ENCODE results near the gene GLDC. TPM values are rescaled to one million over a fixed set of nuclear protein-coding genes. Genes with fewer than 3 reads are reported as not detected.

GLDC gene
- total RNA-seq, 2 donors from 2014 or later = 1.1 TPM; not detected in 1

GRCh38 chr9:6598249-6598725, 47.2 kb downstream of the GLDC start:
- no peaks in the 10 kb centered on the region for H3K9me3 ChIP-seq (ENCODE audit: control insufficient read depth, low read length, poor library complexity, severe bottlenecking)
- Mint-ChIP-seq H3K4me1 (peaks cover 5% of the 10 kb centered on the region), H3K4me3 (no peak overlapping the region), H3K27ac (no peak overlapping the region), H3K36me3 (ENCODE audit: low read depth) (peaks cover 2% of the 10 kb centered on the region), H3K27me3 (no peaks in the 10 kb centered on the region)
- DNase-seq (no peak), ATAC-seq (no peak)

DNA sequence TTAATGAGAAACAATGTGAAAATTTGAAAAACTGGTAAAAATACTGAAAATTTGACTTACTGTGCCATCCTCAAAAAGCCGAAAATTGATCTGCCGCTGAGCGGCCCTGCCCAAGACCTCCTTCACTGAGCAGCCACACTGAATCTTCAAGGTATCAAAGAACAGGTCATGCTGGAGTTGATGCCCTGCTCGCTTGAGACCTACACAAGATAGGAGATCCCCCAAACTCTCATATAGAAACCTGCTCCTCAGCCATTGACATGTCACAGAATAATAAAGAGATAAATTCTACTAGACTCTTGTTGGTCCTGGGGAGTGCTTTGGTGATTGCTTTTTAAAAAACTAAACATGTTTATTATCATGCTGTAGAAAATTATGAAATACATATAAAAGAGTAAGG, 52.7 kb downstream of the GLDC start:
- peaks cover 4% of the 10 kb centered on the region for H3K4me1 Mint-ChIP-seq
- H3K4me3 Mint-ChIP-seq = no peak overlapping the region

DNA sequence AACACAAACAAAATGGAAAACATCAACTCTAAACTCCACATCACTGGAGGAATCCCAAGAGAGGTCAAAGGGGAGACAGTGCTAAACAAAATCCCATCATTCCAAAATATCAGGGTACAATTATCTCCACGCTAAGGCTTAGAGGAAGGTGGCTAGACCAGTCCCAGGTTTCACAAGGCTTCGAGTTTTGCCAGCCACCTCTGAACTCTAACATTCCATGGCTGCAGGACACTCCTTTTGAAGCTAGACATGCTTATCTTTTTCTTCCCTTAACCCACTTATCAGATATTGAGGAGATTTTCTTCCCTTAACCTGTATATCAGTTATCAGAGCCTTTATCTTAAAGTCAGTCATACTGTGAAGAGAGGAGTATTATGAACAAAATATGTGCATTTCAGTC, 53.3 kb downstream of the GLDC start:
- ATAC-seq = no peak
- H3K27ac Mint-ChIP-seq = no peak overlapping the region
- peaks cover 2% of the 10 kb centered on the region for H3K36me3 Mint-ChIP-seq (ENCODE audit: low read depth)
- peaks cover 4% of the 10 kb centered on the region for H3K4me1 Mint-ChIP-seq
- H3K27me3 Mint-ChIP-seq = no peaks in the 10 kb centered on the region
- DNase-seq = no peak
- H3K4me3 Mint-ChIP-seq = no peak overlapping the region
- no peaks in the 10 kb centered on the region for H3K9me3 ChIP-seq (ENCODE audit: control insufficient read depth, low read length, poor library complexity, severe bottlenecking)

More for the DNA sequence above, 52.7 kb downstream of the GLDC start:
- Mint-ChIP-seq H3K36me3 (ENCODE audit: low read depth) (peaks cover 2% of the 10 kb centered on the region), H3K27ac (no peak overlapping the region), H3K27me3 (no peaks in the 10 kb centered on the region)
- no peaks in the 10 kb centered on the region for H3K9me3 ChIP-seq (ENCODE audit: control insufficient read depth, low read length, poor library complexity, severe bottlenecking)
- no peak for DNase-seq
- ATAC-seq = no peak

DNA sequence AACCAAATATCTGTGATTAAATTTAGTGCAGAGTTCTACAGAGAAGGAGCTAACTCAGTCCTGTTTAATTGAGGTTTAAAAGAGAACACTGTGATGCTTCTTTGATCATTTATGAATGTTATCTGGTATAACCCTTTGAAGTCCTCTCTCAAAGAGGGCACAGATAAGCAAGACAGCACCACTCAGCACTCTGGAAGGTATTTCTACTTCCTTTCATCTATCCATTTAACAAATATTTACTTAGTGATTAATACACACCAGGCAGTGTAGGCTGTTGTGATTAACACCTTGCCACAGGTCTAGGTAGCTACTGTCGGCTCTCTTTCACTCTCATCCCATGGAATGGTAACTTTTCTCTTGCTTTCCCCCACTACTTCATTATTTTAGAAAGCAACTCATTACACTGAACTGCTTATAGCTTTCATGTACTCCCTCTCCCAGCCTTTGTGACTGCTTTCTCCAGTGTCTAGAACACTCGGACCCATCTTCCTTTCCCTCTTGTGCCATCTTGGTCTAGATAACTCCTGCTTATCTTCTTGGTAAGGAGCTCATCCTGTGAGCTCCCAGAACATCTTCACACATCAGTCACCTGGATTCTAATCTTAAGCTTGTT, 54.7 kb downstream of the GLDC start:
- H3K27me3 Mint-ChIP-seq = no peaks in the 10 kb centered on the region
- no peak overlapping the region for H3K4me3 Mint-ChIP-seq
- H3K4me1 Mint-ChIP-seq = peaks cover 2% of the 10 kb centered on the region
- no peak for DNase-seq
- no peak for ATAC-seq
- no peak overlapping the region for H3K27ac Mint-ChIP-seq
- no peaks in the 10 kb centered on the region for H3K9me3 ChIP-seq (ENCODE audit: control insufficient read depth, low read length, poor library complexity, severe bottlenecking)
- H3K36me3 Mint-ChIP-seq (ENCODE audit: low read depth) = peaks cover 2% of the 10 kb centered on the region

GRCh38 chr9:6590334-6590733, 55.2 kb downstream of the GLDC start:
- no peak overlapping the region for H3K4me3 Mint-ChIP-seq
- peaks cover 2% of the 10 kb centered on the region for H3K4me1 Mint-ChIP-seq
- no peak for ATAC-seq
- DNase-seq = no peak
- no peaks in the 10 kb centered on the region for H3K27me3 Mint-ChIP-seq
- H3K9me3 ChIP-seq (ENCODE audit: control insufficient read depth, low read length, poor library complexity, severe bottlenecking) = no peaks in the 10 kb centered on the region
- H3K27ac Mint-ChIP-seq = no peak overlapping the region
- H3K36me3 Mint-ChIP-seq (ENCODE audit: low read depth) = peaks cover 2% of the 10 kb centered on the region

DNA sequence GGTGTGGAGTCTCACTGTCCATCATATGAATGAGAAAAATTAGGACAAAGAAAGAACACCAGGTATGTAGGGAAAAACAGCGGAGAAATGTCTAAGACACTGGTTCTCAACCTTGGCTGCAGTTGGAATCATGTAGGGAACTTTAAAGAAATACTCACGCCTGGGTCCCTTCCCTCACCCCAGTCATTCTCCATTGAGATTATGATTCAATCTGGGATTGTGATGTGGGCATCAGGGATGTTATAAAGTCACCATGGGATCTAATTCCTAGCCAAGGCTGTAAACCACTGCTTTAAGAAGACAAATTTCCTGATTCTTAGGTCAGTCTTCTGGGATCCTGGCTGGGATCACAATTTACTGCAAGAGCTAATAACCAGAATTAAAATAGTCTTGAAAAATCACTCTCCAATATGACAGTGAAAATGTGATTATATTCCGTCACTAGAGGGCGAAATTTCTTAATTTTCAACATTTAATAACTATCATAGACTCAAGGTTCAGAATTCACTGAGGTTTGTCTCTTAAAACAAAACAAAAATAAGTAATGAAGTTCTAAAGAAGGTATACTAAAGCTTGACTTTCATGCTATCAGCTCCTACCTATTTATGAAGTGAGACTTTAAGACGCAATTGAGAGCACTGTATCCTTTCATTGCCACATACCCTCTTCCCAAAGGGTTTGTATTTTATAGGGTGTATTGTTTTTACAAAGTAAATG, 60.5 kb downstream of the GLDC start:
- H3K4me1 Mint-ChIP-seq = no peaks in the 10 kb centered on the region
- H3K27ac Mint-ChIP-seq = no peak overlapping the region
- H3K4me3 Mint-ChIP-seq = no peak overlapping the region
- peaks cover 15% of the 10 kb centered on the region for H3K27me3 Mint-ChIP-seq
- ATAC-seq (peak; percentile 41), DNase-seq (no peak)
- no peaks in the 10 kb centered on the region for H3K9me3 ChIP-seq (ENCODE audit: control insufficient read depth, low read length, poor library complexity, severe bottlenecking)
- no peaks in the 10 kb centered on the region for H3K36me3 Mint-ChIP-seq (ENCODE audit: low read depth)

GRCh38 chr9:6581253-6581652, 64.3 kb downstream of the GLDC start:
- peaks cover 44% of the 10 kb centered on the region for H3K27me3 Mint-ChIP-seq
- no peak for ATAC-seq
- H3K27ac Mint-ChIP-seq = no peak overlapping the region
- no peaks in the 10 kb centered on the region for H3K36me3 Mint-ChIP-seq (ENCODE audit: low read depth)
- no peaks in the 10 kb centered on the region for H3K9me3 ChIP-seq (ENCODE audit: control insufficient read depth, low read length, poor library complexity, severe bottlenecking)
- peaks cover 3% of the 10 kb centered on the region for H3K4me1 Mint-ChIP-seq
- H3K4me3 Mint-ChIP-seq = no peak overlapping the region
- no peak for DNase-seq

GRCh38 chr9:6579613-6580012, 65.9 kb downstream of the GLDC start:
- no peak for DNase-seq
- Mint-ChIP-seq H3K27ac (no peak overlapping the region), H3K27me3 (peaks cover 44% of the 10 kb centered on the region), H3K4me3 (no peak overlapping the region), H3K36me3 (ENCODE audit: low read depth) (no peaks in the 10 kb centered on the region), H3K4me1 (peaks cover 3% of the 10 kb centered on the region)
- ATAC-seq = no peak
- H3K9me3 ChIP-seq (ENCODE audit: control insufficient read depth, low read length, poor library complexity, severe bottlenecking) = no peaks in the 10 kb centered on the region

DNA sequence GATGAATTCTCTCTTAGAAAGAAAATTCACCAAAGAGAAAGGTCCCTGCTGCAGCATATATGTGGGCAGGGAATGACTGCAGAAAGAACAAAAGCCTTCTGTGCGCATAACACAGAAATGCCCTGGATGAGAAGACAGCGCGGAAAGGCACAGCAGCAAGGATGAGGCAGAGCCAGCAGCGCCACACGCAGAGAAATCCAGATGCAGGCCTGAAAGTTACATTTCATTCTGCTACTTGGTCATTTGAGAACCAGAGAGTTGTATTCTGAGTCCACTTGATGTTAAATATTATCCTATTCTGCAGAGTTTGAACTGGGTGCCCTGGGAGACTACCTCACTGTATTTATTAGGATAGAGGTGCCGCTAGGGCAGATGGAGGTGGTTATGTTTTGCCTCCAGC, 68.5 kb downstream of the GLDC start:
- no peak overlapping the region for H3K4me3 Mint-ChIP-seq
- no peak for ATAC-seq
- H3K36me3 Mint-ChIP-seq (ENCODE audit: low read depth) = peaks cover 2% of the 10 kb centered on the region
- peaks cover 60% of the 10 kb centered on the region for H3K27me3 Mint-ChIP-seq
- no peak for DNase-seq
- no peaks in the 10 kb centered on the region for H3K9me3 ChIP-seq (ENCODE audit: control insufficient read depth, low read length, poor library complexity, severe bottlenecking)
- H3K27ac Mint-ChIP-seq = no peak overlapping the region
- peaks cover 3% of the 10 kb centered on the region for H3K4me1 Mint-ChIP-seq

DNA sequence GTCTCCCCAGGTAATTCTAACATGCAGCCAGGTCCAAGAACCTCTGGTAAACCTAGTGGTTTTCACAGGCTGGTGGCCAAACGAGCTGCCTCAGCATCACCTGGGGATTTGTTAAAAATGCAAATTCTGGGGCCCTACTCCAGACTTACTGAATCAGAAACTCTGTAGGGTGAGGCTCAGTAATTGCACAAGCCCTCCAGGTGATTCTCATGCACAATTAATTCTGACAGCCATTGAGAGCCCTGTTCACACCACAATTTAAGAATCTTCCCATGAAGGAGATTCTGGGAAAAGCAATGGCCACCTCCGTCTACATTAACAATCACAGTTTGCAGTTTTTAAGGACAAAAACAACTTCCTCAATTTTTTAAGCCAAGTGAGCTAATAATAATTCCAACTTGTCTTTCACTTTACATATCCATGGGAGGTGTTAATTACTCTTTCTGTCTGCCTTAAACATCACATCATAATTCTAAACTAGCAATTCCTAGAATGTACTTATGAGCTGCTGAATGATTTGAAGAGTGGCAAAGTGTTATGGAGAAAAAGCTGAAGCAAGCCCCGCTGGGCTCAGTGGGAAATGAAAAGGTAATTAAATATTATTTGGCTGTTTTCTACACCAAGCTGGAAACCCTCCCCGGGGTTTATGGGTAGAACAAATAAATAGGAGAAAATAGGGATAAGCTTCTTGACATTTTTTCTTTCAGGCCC, 70.0 kb downstream of the GLDC start:
- Mint-ChIP-seq H3K4me3 (no peak overlapping the region), H3K27me3 (peaks cover 61% of the 10 kb centered on the region), H3K36me3 (ENCODE audit: low read depth) (peaks cover 2% of the 10 kb centered on the region), H3K27ac (no peak overlapping the region), H3K4me1 (peaks cover 3% of the 10 kb centered on the region)
- ATAC-seq = no peak
- H3K9me3 ChIP-seq (ENCODE audit: control insufficient read depth, low read length, poor library complexity, severe bottlenecking) = no peaks in the 10 kb centered on the region
- no peak for DNase-seq

- Mint-ChIP-seq H3K4me1 (peaks cover 6% of the 10 kb centered on the region), H3K27ac (peak overlapping the region; percentile 11), H3K27me3 (peaks cover 13% of the 10 kb centered on the region), H3K4me3 (no peak overlapping the region), H3K36me3 (ENCODE audit: low read depth) (no peaks in the 10 kb centered on the region)
- DNase-seq = no peak
- H3K9me3 ChIP-seq (ENCODE audit: control insufficient read depth, low read length, poor library complexity, severe bottlenecking) = no peaks in the 10 kb centered on the region
- ATAC-seq = peak; percentile 41
These were observed 78.4 kb downstream of the GLDC start for GRCh38 chr9:6567140-6567591.

- DNase-seq (no peak), ATAC-seq (peak; percentile 32)
- Mint-ChIP-seq H3K4me1 (peaks cover 6% of the 10 kb centered on the region), H3K27me3 (peaks cover 7% of the 10 kb centered on the region), H3K36me3 (ENCODE audit: low read depth) (no peaks in the 10 kb centered on the region), H3K4me3 (no peak overlapping the region), H3K27ac (peak overlapping the region; percentile 11)
- H3K9me3 ChIP-seq (ENCODE audit: control insufficient read depth, low read length, poor library complexity, severe bottlenecking) = no peaks in the 10 kb centered on the region
These were observed 79.0 kb downstream of the GLDC start for GRCh38 chr9:6566409-6567139.

GRCh38 chr9:6565312-6565711, 80.2 kb downstream of the GLDC start:
- DNase-seq = no peak
- peaks cover 6% of the 10 kb centered on the region for H3K4me1 Mint-ChIP-seq
- H3K9me3 ChIP-seq (ENCODE audit: control insufficient read depth, low read length, poor library complexity, severe bottlenecking) = no peaks in the 10 kb centered on the region
- no peaks in the 10 kb centered on the region for H3K27me3 Mint-ChIP-seq
- H3K36me3 Mint-ChIP-seq (ENCODE audit: low read depth) = no peaks in the 10 kb centered on the region
- no peak overlapping the region for H3K27ac Mint-ChIP-seq
- no peak for ATAC-seq
- H3K4me3 Mint-ChIP-seq = no peak overlapping the region

Measured in T-helper 17 cell (primary cell).